Upper lobe of left lung (tissue), 6 donors: ENCODE measurements around the gene KIF5A. TPM values are rescaled to one million over a fixed set of nuclear protein-coding genes. Genes with fewer than 3 reads are reported as not detected.
A peak's percentile ranks its signal among the peaks of the same experiment; 100 is the strongest.

Experiments
- ATAC-seq, 2 donors: fragments of 200-7000 bp; cut with Tn5 transposase; one replicate each; pipeline ENCODE4 v1.9.1; 2022; ENCODE audit warnings: mild to moderate bottlenecking in 2 of 2, moderate library complexity in 2 of 2; ENCODE audit not compliant: low FRiP score in 2 of 2
- DNase-seq, 2 donors: peaks; one replicate each; pipeline ENCODE4 v3.0.0-alpha.2; 2019 to 2020
- H3K27ac ChIP-seq, 4 donors: fragments of 200-600 bp; sonication (generic); one replicate each; pipeline ENCODE4 v1.5.1; 2016 to 2019
- H3K27me3 ChIP-seq, 4 donors: fragments of 200-600 bp; sonication (generic); one replicate each; pipeline ENCODE4 v1.5.1; 2017 to 2019
- H3K36me3 ChIP-seq, 4 donors: fragments of 200-600 bp; sonication (generic); one replicate each; pipeline ENCODE4 v1.5.1; 2016 to 2019
- H3K4me1 ChIP-seq, 4 donors: fragments of 200-600 bp; sonication (generic); one replicate each; pipeline ENCODE4 v1.5.1; 2018 to 2019
- H3K4me3 ChIP-seq, 4 donors: fragments of 200-600 bp; sonication (generic); one replicate each; pipeline ENCODE4 v1.5.1; 2017 to 2019; ENCODE audit warnings: mild to moderate bottlenecking in 2 of 4, moderate library complexity in 1 of 4
- H3K9me3 ChIP-seq, 4 donors: fragments of 200-600 bp; sonication (generic); one replicate each; pipeline ENCODE4 v1.5.1; 2018 to 2019
- CTCF ChIP-seq, 6 experiments: fragments of 450-650 bp in 4 of 6; fragments of 200-600 bp in 2 of 6; sonication (generic) in 2 of 6; IDR thresholded peaks; one replicate each; pipeline ENCODE4 v1.5.1; 2016 to 2019; ENCODE audit warnings: antibody characterized with exemption in 6 of 6
- EP300 ChIP-seq, 4 donors: sonication (generic); formaldehyde crosslinking; IDR thresholded peaks; one replicate each; pipeline ENCODE4 v1.5.1; 2017; ENCODE audit warnings: antibody characterized with exemption in 4 of 4, control low read depth in 2 of 4
- POLR2A ChIP-seq, 4 donors: fragments of 450-650 bp; IDR thresholded peaks; one replicate each; pipeline ENCODE4 v1.5.1; 2016 to 2017; ENCODE audit warnings: antibody characterized with exemption in 4 of 4, mild to moderate bottlenecking in 2 of 4
- POLR2AphosphoS5 ChIP-seq, 2 donors: sonication (generic); formaldehyde crosslinking; IDR thresholded peaks; one replicate each; pipeline ENCODE4 v1.5.1; 2017; ENCODE audit warnings: antibody characterized with exemption in 2 of 2
- WGBS, 2 donors: methylation state at CpG; one replicate each; pipeline ENCODE4 v1.1.5; 2017 to 2018; 5-methylcytosine and 5-hydroxymethylcytosine counted together
- total RNA-seq, 6 donors: library from RNA; depleted of rRNA in 4 of 6; stranded (reverse); fragments of >200 nt in 4 of 6; gene quantifications; one replicate each; pipeline versions ENCODE4 v1.1.0 to v1.2.1, GENCODE V29; 2016 to 2021
- donor health status: DM: no; HTN: no; CAD: no; lungs with moderate emphysema.
- donor health status: DM: no; HTN: yes; CAD: no; lungs with severe emphysema.

KIF5A gene
- total RNA-seq, 6 donors from 2014 or later, result 0.06 to 0.39 (median 0.20) TPM; not detected in 1

- Histone ChIP-seq H3K27me3 (no peaks in the 10 kb centered on the region), H3K4me1 (peaks cover 50 to 68% (median 55%) of the 10 kb centered on the region in 4 donors), H3K9me3 (no peaks in the 10 kb centered on the region), H3K36me3 (peaks cover 21 to 47% (median 31%) of the 10 kb centered on the region in 4 donors), H3K27ac (peak within 1 kb of the TSS; percentile 96 to 99 (median 98)), H3K4me3 (peak within 1 kb of the TSS; percentile 74 to 91 (median 83))
- TF ChIP-seq CTCF (IDR thresholded peaks at IDR 0.05) (no peak), POLR2A (IDR thresholded peaks at IDR 0.05) (peak; percentile 79 to 100 (median 100)), EP300 (IDR thresholded peaks at IDR 0.05) (peak in 2 of 4 donors; percentile 74 to 85), POLR2AphosphoS5 (IDR thresholded peaks at IDR 0.05) (peak; percentile 99)
- DNase-seq (peak; percentile 99), ATAC-seq (peak; percentile 93 to 96)
- WGBS, 2 donors, result 0 to 1% methylated on average over 26 to 44 of the region's 52 CpGs
These were observed 29.6 kb upstream of the KIF5A start, which contains the start of gene DDIT3 for GRCh38 chr12:57520053-57520818. Gene DDIT3, minus strand, starts transcription at chr12:57520514. Its CDS starts 3,108 bp downstream, at chr12:57517406.

DNA sequence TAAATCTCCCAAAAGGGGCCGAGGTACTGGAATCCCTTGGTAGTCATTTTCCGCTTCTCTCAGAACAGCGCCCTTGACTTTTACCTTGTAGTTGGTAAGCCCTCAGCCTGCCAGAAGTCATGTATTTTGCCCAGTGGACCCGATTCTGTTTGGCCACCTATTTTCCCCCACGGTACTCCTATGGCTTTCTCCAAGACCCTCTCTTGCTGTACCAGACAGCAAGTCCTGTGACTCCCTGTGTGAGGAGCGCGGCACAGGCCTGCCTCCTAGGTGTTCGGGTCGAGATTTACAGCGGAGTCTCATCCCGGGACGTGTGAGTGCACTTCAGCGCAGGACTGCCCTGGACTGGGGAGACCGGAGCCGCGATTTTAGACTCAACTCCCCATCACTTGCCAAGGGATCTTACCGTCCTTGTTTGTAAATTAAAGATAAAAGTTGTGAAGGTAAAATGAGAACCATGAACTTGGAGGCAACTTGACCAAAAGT, 28.3 kb upstream of the KIF5A start:
- ATAC-seq (no peak), DNase-seq (peak in 1 of 2 donors; percentile 64)
- 44 to 54% methylated on average over 17 of the region's 17 CpGs for WGBS, 2 donors
- H3K9me3 ChIP-seq, result no peaks in the 10 kb centered on the region
- peaks cover 16 to 47% (median 32%) of the 10 kb centered on the region in 4 donors for H3K36me3 ChIP-seq
- no peaks in the 10 kb centered on the region for H3K27me3 ChIP-seq
- H3K4me1 ChIP-seq, result peaks cover 50 to 77% (median 58%) of the 10 kb centered on the region in 4 donors
- peak overlapping the region; percentile 96 to 99 (median 98) for H3K27ac ChIP-seq
- TF ChIP-seq CTCF (IDR thresholded peaks at IDR 0.05), result no peak
- TF ChIP-seq POLR2AphosphoS5 (IDR thresholded peaks at IDR 0.05), result no peak
- no peak for TF ChIP-seq EP300 (IDR thresholded peaks at IDR 0.05)
- no peak for TF ChIP-seq POLR2A (IDR thresholded peaks at IDR 0.05)
- H3K4me3 ChIP-seq, result peak overlapping the region in 3 of 4 donors; percentile 79 to 94 (median 79)

GRCh38 chr12:57522011-57522886, 27.6 kb upstream of the KIF5A start, which contains the start of gene MBD6:
Gene MBD6, plus strand, starts transcription at chr12:57522824. Its CDS starts 1,480 bp downstream, at chr12:57524304.
- ATAC-seq, result peak; percentile 69 to 70
- peak within 1 kb of the TSS; percentile 96 to 99 (median 98) for H3K27ac ChIP-seq
- peaks cover 50 to 70% (median 57%) of the 10 kb centered on the region in 4 donors for H3K4me1 ChIP-seq
- 2 to 3% methylated on average over 2 to 12 of the region's 57 CpGs for WGBS, 2 donors
- H3K4me3 ChIP-seq, result peak within 1 kb of the TSS; percentile 79 to 94 (median 86)
- no peaks in the 10 kb centered on the region for H3K9me3 ChIP-seq
- peak; percentile 93 to 99 for DNase-seq
- no peaks in the 10 kb centered on the region for H3K27me3 ChIP-seq
- peaks cover 18 to 47% (median 32%) of the 10 kb centered on the region in 4 donors for H3K36me3 ChIP-seq
- no peak for TF ChIP-seq CTCF (IDR thresholded peaks at IDR 0.05)
- TF ChIP-seq POLR2A (IDR thresholded peaks at IDR 0.05), result peak in 3 of 4 donors; percentile 46 to 62 (median 50)
- TF ChIP-seq POLR2AphosphoS5 (IDR thresholded peaks at IDR 0.05), result peak; percentile 85 to 88
- peak in 1 of 4 donors; percentile 53 for TF ChIP-seq EP300 (IDR thresholded peaks at IDR 0.05)

GRCh38 chr12:57522887-57523705, 26.7 kb upstream of the KIF5A start:
- Histone ChIP-seq H3K36me3 (peaks cover 26 to 47% (median 36%) of the 10 kb centered on the region in 4 donors), H3K27me3 (no peaks in the 10 kb centered on the region), H3K4me3 (peak overlapping the region; percentile 79 to 94 (median 86)), H3K27ac (peak overlapping the region; percentile 96 to 99 (median 98)), H3K4me1 (peaks cover 45 to 62% (median 49%) of the 10 kb centered on the region in 4 donors), H3K9me3 (no peaks in the 10 kb centered on the region)
- peak in 1 of 4 donors; percentile 57 for TF ChIP-seq POLR2A (IDR thresholded peaks at IDR 0.05)
- TF ChIP-seq CTCF (IDR thresholded peaks at IDR 0.05), result peak in 1 of 6 experiments; percentile 12
- no peak for TF ChIP-seq EP300 (IDR thresholded peaks at IDR 0.05)
- no peak for TF ChIP-seq POLR2AphosphoS5 (IDR thresholded peaks at IDR 0.05)
- DNase-seq, result peak in 1 of 2 donors; percentile 73
- peak in 1 of 2 donors; percentile 4 for ATAC-seq
- 0% methylated on average over 14 to 23 of the region's 38 CpGs for WGBS, 2 donors
